Stimulated activated memory B cell treated with anti-CD40 and anti-IgM and Interleukin-4, amounts not matched to agents 10 μg/mL and 1 μg/mL and 100 μg/mL, for 72 hours (primary cell): ENCODE results near the gene SIRPB1.
"Not testable (repeated sequence)": the region's sequence is repeated elsewhere in the genome, so short reads cannot be mapped to it uniquely, and the experiment has no call there.

Experiments
- ATAC-seq: fragments of 150-1000 bp; cut with Tn5 transposase; 2 replicates; pipeline ENCODE4 v1.10.0; 2021
- H3K27ac Mint-ChIP-seq: one replicate; pipeline ENCODE4 v1.8.0; 2022; ENCODE audit warnings: mild to moderate bottlenecking, mixed read lengths
- H3K27me3 Mint-ChIP-seq: one replicate; pipeline ENCODE4 v1.8.0; 2022; ENCODE audit warnings: mixed read lengths
- H3K36me3 Mint-ChIP-seq: one replicate; pipeline ENCODE4 v1.8.0; 2022; ENCODE audit warnings: mixed read lengths
- H3K4me1 Mint-ChIP-seq: one replicate; pipeline ENCODE4 v1.8.0; 2022; ENCODE audit warnings: mixed read lengths
- H3K4me3 Mint-ChIP-seq: one replicate; pipeline ENCODE4 v1.8.0; 2022; ENCODE audit warnings: mild to moderate bottlenecking, moderate library complexity, mixed read lengths
- H3K9me3 Mint-ChIP-seq: one replicate; pipeline ENCODE4 v1.8.0; 2022; ENCODE audit warnings: mixed read lengths

SIRPB1 gene

GRCh38 chr20:1588533-1589460, 31.0 kb downstream of the SIRPB1 start:
- ATAC-seq: no peak
- no peaks in the 10 kb centered on the region for H3K27me3 Mint-ChIP-seq
- no peak overlapping the region for H3K4me3 Mint-ChIP-seq
- no peaks in the 10 kb centered on the region for H3K9me3 Mint-ChIP-seq
- no peaks in the 10 kb centered on the region for H3K4me1 Mint-ChIP-seq
- H3K36me3 Mint-ChIP-seq: no peaks in the 10 kb centered on the region
- no peak overlapping the region for H3K27ac Mint-ChIP-seq

- Mint-ChIP-seq H3K36me3 (no peaks in the 10 kb centered on the region), H3K4me3 (no peak overlapping the region), H3K4me1 (no peaks in the 10 kb centered on the region), H3K27me3 (no peaks in the 10 kb centered on the region), H3K9me3 (no peaks in the 10 kb centered on the region), H3K27ac (no peak overlapping the region)
- no peak for ATAC-seq
Measured at GRCh38 chr20:1587781-1588532, 31.9 kb downstream of the SIRPB1 start.

- H3K27me3 Mint-ChIP-seq: no peaks in the 10 kb centered on the region
- no peak overlapping the region for H3K4me3 Mint-ChIP-seq
- H3K4me1 Mint-ChIP-seq: no peaks in the 10 kb centered on the region
- H3K27ac Mint-ChIP-seq: no peak overlapping the region
- ATAC-seq: no peak
- no peaks in the 10 kb centered on the region for H3K36me3 Mint-ChIP-seq
- no peaks in the 10 kb centered on the region for H3K9me3 Mint-ChIP-seq
Measured at GRCh38 chr20:1579488-1579887, 40.3 kb downstream of the SIRPB1 start.

- Mint-ChIP-seq H3K9me3 (no peaks in the 10 kb centered on the region), H3K4me3 (no peak overlapping the region), H3K36me3 (no peaks in the 10 kb centered on the region), H3K27ac (no peak overlapping the region), H3K4me1 (no peaks in the 10 kb centered on the region), H3K27me3 (no peaks in the 10 kb centered on the region)
- no peak for ATAC-seq
Measured at GRCh38 chr20:1577906-1578305, 41.9 kb downstream of the SIRPB1 start.

GRCh38 chr20:1577313-1577712, 42.5 kb downstream of the SIRPB1 start:
- not testable (repeated sequence) for H3K9me3 Mint-ChIP-seq, H3K4me1 Mint-ChIP-seq, H3K27me3 Mint-ChIP-seq, ATAC-seq, H3K4me3 Mint-ChIP-seq, H3K36me3 Mint-ChIP-seq, H3K27ac Mint-ChIP-seq

- no peak for ATAC-seq
Measured at GRCh38 chr20:1576641-1577040, 43.2 kb downstream of the SIRPB1 start.

GRCh38 chr20:1576003-1576402, 43.8 kb downstream of the SIRPB1 start:
- not testable (repeated sequence) for H3K4me3 Mint-ChIP-seq, H3K36me3 Mint-ChIP-seq, H3K27me3 Mint-ChIP-seq, H3K4me1 Mint-ChIP-seq, H3K9me3 Mint-ChIP-seq, ATAC-seq, H3K27ac Mint-ChIP-seq

More at GRCh38 chr20:1576641-1577040, 43.2 kb downstream of the SIRPB1 start:
- Mint-ChIP-seq H3K4me1 (no peaks in the 10 kb centered on the region), H3K4me3 (no peak overlapping the region), H3K9me3 (no peaks in the 10 kb centered on the region), H3K36me3 (no peaks in the 10 kb centered on the region), H3K27ac (no peak overlapping the region), H3K27me3 (no peaks in the 10 kb centered on the region)

- H3K9me3 Mint-ChIP-seq, H3K4me1 Mint-ChIP-seq, H3K36me3 Mint-ChIP-seq, ATAC-seq, H3K27ac Mint-ChIP-seq, H3K4me3 Mint-ChIP-seq, H3K27me3 Mint-ChIP-seq: not testable (repeated sequence)
Measured at GRCh38 chr20:1571583-1571982, 48.2 kb downstream of the SIRPB1 start.
